KMS-11 (cell line): ENCODE measurements around the gene NDUFB10.
"Not testable (repeated sequence)": the region's sequence is repeated elsewhere in the genome, so short reads cannot be mapped to it uniquely, and the experiment has no call there.

ENCODE experiments used
- H2AFZ ChIP-seq: fragments of 200-600 bp; sonication (generic); 2 replicates; pipeline ENCODE4 v1.6.1; 2016; ENCODE audit warnings: antibody characterized with exemption, mixed run types, low read depth
- H3K27ac ChIP-seq: fragments of 200-600 bp; sonication (generic); 2 replicates; pipeline ENCODE4 v1.6.1; 2016; ENCODE audit warnings: mild to moderate bottlenecking, mixed run types
- H3K27me3 ChIP-seq: fragments of 200-600 bp; sonication (generic); 2 replicates; pipeline ENCODE4 v1.6.1; 2017; ENCODE audit warnings: mild to moderate bottlenecking, low read depth, mixed run types, moderate library complexity; ENCODE audit not compliant: insufficient read depth
- H3K36me3 ChIP-seq: fragments of 200-600 bp; sonication (generic); 2 replicates; pipeline ENCODE4 v1.6.1; 2017; ENCODE audit warnings: mild to moderate bottlenecking, mixed run types; ENCODE audit not compliant: insufficient read depth
- H3K4me1 ChIP-seq: fragments of 200-600 bp; sonication (generic); 2 replicates; pipeline ENCODE4 v1.6.1; 2016; ENCODE audit warnings: mild to moderate bottlenecking, low read depth, mixed run types; ENCODE audit not compliant: poor library complexity, severe bottlenecking
- H3K4me2 ChIP-seq: fragments of 200-600 bp; sonication (generic); 2 replicates; pipeline ENCODE4 v1.7.0; 2016; ENCODE audit warnings: mild to moderate bottlenecking, mixed run types
- H3K4me3 ChIP-seq: fragments of 200-600 bp; sonication (generic); IDR thresholded peaks from 2 replicates; pipeline ENCODE4 v1.6.1; 2017; ENCODE audit warnings: low read depth, low read length, mixed read lengths; ENCODE audit not compliant: insufficient read depth
- H3K79me2 ChIP-seq: fragments of 200-600 bp; sonication (generic); 2 replicates; pipeline ENCODE4 v1.6.1; 2016; ENCODE audit warnings: low read depth, mixed run types; ENCODE audit not compliant: insufficient read depth
- H3K9ac ChIP-seq: fragments of 200-600 bp; sonication (generic); 2 replicates; pipeline ENCODE4 v1.6.1; 2016; ENCODE audit warnings: mild to moderate bottlenecking, mixed run types
- H4K20me1 ChIP-seq: fragments of 200-600 bp; sonication (generic); 2 replicates; pipeline ENCODE4 v1.6.1; 2016; ENCODE audit warnings: mild to moderate bottlenecking, mixed run types; ENCODE audit not compliant: insufficient read depth
- CTCF ChIP-seq: fragments of 200-600 bp; sonication (generic); conservative IDR thresholded peaks from 2 replicates; pipeline ENCODE4 v1.6.1; 2017; ENCODE audit warnings: low read depth, mild to moderate bottlenecking, antibody characterized with exemption, low read length, moderate library complexity, mixed read lengths

The NDUFB10 gene

GRCh38 chr16:1958715-1959268 lies 546 bp upstream of the NDUFB10 start:
- Histone ChIP-seq H3K4me2 (peak overlapping the region; percentile 88), H3K79me2 (peaks cover 22% of the 10 kb centered on the region), H3K36me3 (no peaks in the 10 kb centered on the region; the same call in 1 of the 2 replicates), H4K20me1 (no peaks in the 10 kb centered on the region), H2AFZ (peak overlapping the region; percentile 88), H3K27ac (no peak overlapping the region), H3K9ac (no peak overlapping the region; the same call in 1 of the 2 replicates), H3K4me3 (no peak overlapping the region), H3K4me1 (peaks cover 15% of the 10 kb centered on the region), H3K27me3 (peaks cover 19% of the 10 kb centered on the region; the same call in 1 of the 2 replicates)
- TF ChIP-seq CTCF, result no peak

GRCh38 chr16:1960665-1961630 lies 1.6 kb downstream of the NDUFB10 start:
- H3K9ac ChIP-seq, result no peak overlapping the region; the same call in 1 of the 2 replicates
- H3K4me2 ChIP-seq, result peak overlapping the region; percentile 88
- H3K4me3 ChIP-seq, result no peak overlapping the region
- no peak overlapping the region for H3K27ac ChIP-seq
- TF ChIP-seq CTCF, result no peak
- no peaks in the 10 kb centered on the region for H4K20me1 ChIP-seq
- H3K27me3 ChIP-seq, result peaks cover 6% of the 10 kb centered on the region; the same call in 1 of the 2 replicates
- H3K79me2 ChIP-seq, result peaks cover 22% of the 10 kb centered on the region
- no peaks in the 10 kb centered on the region; the same call in 1 of the 2 replicates for H3K36me3 ChIP-seq
- H3K4me1 ChIP-seq, result peaks cover 19% of the 10 kb centered on the region
- no peak overlapping the region for H2AFZ ChIP-seq

- Histone ChIP-seq H3K4me2 (no peak overlapping the region), H2AFZ (no peak overlapping the region), H4K20me1 (no peaks in the 10 kb centered on the region), H3K27ac (no peak overlapping the region), H3K4me3 (no peak overlapping the region), H3K27me3 (no peaks in the 10 kb centered on the region; the same call in 1 of the 2 replicates), H3K36me3 (no peaks in the 10 kb centered on the region; the same call in 1 of the 2 replicates), H3K4me1 (peaks cover 19% of the 10 kb centered on the region), H3K9ac (no peak overlapping the region), H3K79me2 (peaks cover 22% of the 10 kb centered on the region)
- no peak for TF ChIP-seq CTCF
Observed at GRCh38 chr16:1961651-1962067, 2.3 kb downstream of the NDUFB10 start.

- H3K27me3 ChIP-seq, H3K36me3 ChIP-seq, H3K27ac ChIP-seq, H3K9ac ChIP-seq, H3K4me3 ChIP-seq, H4K20me1 ChIP-seq, H2AFZ ChIP-seq, H3K4me2 ChIP-seq: not testable (repeated sequence)
- Histone ChIP-seq H3K79me2 (peaks cover 22% of the 10 kb centered on the region), H3K4me1 (peaks cover 19% of the 10 kb centered on the region)
Observed at GRCh38 chr16:1962161-1963153, 3.1 kb downstream of the NDUFB10 start.
